Activated CD4-positive, CD25-positive, alpha-beta regulatory T cell (primary cell): ENCODE measurements around the gene KCNJ10.

Experiments
- DNase-seq, 4 experiments: peaks; one replicate each; lab custom pipeline; 2025; lab: John Stamatoyannopoulos, UW

The KCNJ10 gene

GRCh38 chr1:159964144-159964543, 105.8 kb downstream of the KCNJ10 start:
- DNase-seq = no peak

GRCh38 chr1:159962176-159962575, 107.8 kb downstream of the KCNJ10 start:
- DNase-seq = no peak

- no peak for DNase-seq
Observed at GRCh38 chr1:159961636-159962035, 108.3 kb downstream of the KCNJ10 start.

- DNase-seq = no peak
Observed at GRCh38 chr1:159960721-159961381, 109.1 kb downstream of the KCNJ10 start.

GRCh38 chr1:159959451-159959850, 110.5 kb downstream of the KCNJ10 start:
- DNase-seq = no peak

DNA sequence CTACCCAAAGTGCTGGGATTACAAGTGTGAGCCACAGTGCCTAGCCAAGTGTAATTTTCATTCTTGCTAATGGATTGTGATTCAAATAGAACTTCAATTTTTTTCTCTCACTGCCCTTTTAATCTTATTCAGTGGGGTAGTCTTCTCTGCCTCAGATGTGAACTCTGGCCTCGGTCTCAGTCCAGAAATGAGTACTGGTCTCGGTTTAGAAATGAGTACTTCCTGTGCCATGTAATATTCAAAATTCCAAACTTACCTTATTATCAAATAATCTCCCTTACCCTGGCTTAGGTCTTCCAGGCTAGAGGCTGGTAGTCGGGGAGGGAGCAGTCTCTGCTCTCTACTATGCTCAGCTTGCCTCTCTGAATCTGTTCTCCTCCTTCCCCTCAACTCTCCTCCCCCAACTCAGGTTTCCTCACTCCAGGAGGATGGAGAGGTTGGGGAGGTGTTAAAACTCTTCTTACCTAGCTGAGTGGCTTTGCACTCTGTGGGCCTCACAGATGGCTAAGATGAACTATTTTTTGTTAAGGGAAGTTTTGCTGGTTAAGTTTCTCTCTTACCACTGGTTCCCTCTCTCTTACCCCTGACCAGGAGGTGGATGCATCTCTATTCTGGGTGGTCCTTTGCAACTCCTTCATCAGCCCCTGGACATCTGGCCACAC, 111.1 kb downstream of the KCNJ10 start:
- DNase-seq = no peak

DNA sequence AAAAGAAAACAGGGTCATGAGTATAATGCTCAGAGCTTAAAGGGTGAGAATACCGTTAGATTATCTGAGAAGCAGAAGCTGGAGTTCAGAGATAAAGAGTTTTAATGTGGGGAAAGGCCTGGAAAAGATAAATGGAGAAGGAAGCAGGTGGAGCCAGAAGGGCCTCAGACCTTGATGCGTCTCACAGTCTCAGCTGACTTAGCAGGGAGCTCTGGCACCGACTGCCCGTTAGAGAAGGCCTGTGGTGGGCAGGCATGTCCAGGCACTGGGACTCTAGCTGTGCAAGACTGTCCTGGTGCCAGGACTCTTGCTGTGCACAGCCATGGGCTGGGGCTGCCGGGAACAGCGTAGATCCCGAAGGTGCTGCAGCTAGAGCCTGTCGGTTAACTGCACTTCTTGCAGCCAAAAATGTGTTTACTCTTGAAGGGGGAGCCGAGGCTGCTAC, 112.1 kb downstream of the KCNJ10 start:
- DNase-seq = no peak

DNA sequence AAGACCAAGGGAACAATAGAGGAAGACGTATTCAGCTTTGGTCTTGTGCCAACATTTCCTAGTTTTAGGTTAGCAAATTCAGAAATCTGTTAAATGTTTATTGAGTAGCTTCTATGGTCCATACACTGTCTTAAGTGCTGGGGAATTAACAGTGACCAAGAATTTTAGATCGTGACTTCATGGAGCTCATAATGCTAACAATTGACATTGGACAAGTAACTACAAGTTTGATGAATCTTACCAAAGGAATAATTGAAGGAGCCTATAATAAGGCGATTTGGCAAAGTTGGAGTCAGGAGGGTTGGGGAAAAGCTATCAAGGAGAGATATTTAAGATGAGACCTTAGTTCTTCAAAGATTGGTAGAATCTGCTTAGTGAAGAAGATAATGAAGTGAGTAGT, 114.5 kb downstream of the KCNJ10 start:
- DNase-seq = no peak

GRCh38 chr1:159953536-159954515, 116.1 kb downstream of the KCNJ10 start, which contains the start of gene SLAMF9:
TSS of gene SLAMF9 (minus strand) at chr1:159954237. CDS start at chr1:159954137, 100 bp downstream.
- DNase-seq = no peak

GRCh38 chr1:159952932-159953331, 117.0 kb downstream of the KCNJ10 start:
- DNase-seq = no peak

- no peak for DNase-seq
Observed at GRCh38 chr1:159951551-159951950, 118.4 kb downstream of the KCNJ10 start.

- no peak for DNase-seq
Observed at GRCh38 chr1:159951016-159951415, 118.9 kb downstream of the KCNJ10 start.

DNA sequence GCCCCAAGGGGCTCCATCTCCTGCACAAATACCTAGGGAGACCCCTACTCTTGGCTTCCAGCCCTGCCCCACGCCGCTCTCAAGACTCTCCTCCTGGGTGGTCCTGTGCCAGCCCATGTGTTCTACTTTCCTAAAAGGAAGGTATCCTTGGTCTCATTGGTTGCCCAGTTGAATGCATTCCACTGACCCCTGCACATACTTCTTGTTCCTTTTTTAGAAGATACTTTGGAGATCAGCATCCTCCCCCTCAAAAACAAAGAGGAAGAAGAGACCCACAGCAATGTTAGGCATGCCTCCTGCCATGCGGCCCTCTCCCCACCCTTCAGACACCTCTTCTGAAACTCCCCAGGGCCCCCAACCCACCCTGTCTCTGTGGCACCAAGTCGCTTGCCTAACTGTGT, 120.0 kb downstream of the KCNJ10 start:
- DNase-seq = no peak

GRCh38 chr1:159949123-159949522, 120.8 kb downstream of the KCNJ10 start:
- DNase-seq = no peak
